Spleen (tissue), 11 donors: ENCODE data around the gene TTC7B. TPM values are rescaled to one million over a fixed set of nuclear protein-coding genes. Genes with fewer than 3 reads are reported as not detected.
A peak's percentile ranks its signal among the peaks of the same experiment; 100 is the strongest.

Experiments used
- DNase-seq: peaks from one replicate; pipeline ENCODE4 v3.0.0-alpha.2; 2020
- H3K27ac ChIP-seq, 8 donors: fragments of 200-600 bp; sonication (generic) in 7 of 8; 1 replicate in 4 of 8; 2 replicates in 4 of 8; pipeline versions ENCODE4 v1.5.0 to v1.8.0; 2016 to 2021; ENCODE audit warnings: inconsistent platforms in 4 of 8, mild to moderate bottlenecking in 4 of 8, moderate library complexity in 1 of 8
- H3K27me3 ChIP-seq, 7 donors: fragments of 200-600 bp; sonication (generic) in 6 of 7; replicated peaks in 1 of 7; 1 replicate in 4 of 7; 2 replicates in 3 of 7; pipeline versions ENCODE4 v1.5.0 to v1.8.0; 2016 to 2021; ENCODE audit warnings: inconsistent platforms in 3 of 7, mild to moderate bottlenecking in 1 of 7
- H3K36me3 ChIP-seq, 6 donors: fragments of 200-600 bp; sonication (generic) in 5 of 6; 1 replicate in 4 of 6; 2 replicates in 2 of 6; pipeline versions ENCODE4 v1.5.0 to v1.8.0; 2016 to 2021; ENCODE audit warnings: inconsistent platforms in 2 of 6
- H3K4me1 ChIP-seq, 6 donors: fragments of 200-600 bp; sonication (generic) in 5 of 6; 1 replicate in 3 of 6; 2 replicates in 3 of 6; pipeline versions ENCODE4 v1.5.0 to v1.8.0; 2016 to 2021; ENCODE audit warnings: inconsistent platforms in 3 of 6
- H3K4me3 ChIP-seq, 8 donors: fragments of 200-600 bp; sonication (generic) in 7 of 8; 1 replicate in 4 of 8; 2 replicates in 4 of 8; pipeline versions ENCODE4 v1.5.0 to v1.8.0; 2016 to 2021; ENCODE audit warnings: inconsistent platforms in 4 of 8, mild to moderate bottlenecking in 4 of 8, moderate library complexity in 2 of 8
- H3K9me3 ChIP-seq, 8 donors: fragments of 200-600 bp; sonication (generic) in 7 of 8; 1 replicate in 4 of 8; 2 replicates in 4 of 8; pipeline versions ENCODE4 v1.5.0 to v1.8.0; 2016 to 2021; ENCODE audit warnings: inconsistent platforms in 4 of 8
- POLR2A ChIP-seq, 3 donors: fragments of 450-650 bp; IDR thresholded peaks; one replicate each; pipeline ENCODE4 v1.5.1; 2017; ENCODE audit warnings: antibody characterized with exemption in 3 of 3, mild to moderate bottlenecking in 1 of 3
- POLR2AphosphoS5 ChIP-seq, 3 donors: sonication (generic); formaldehyde crosslinking; IDR thresholded peaks; one replicate each; pipeline ENCODE4 v1.5.1; 2017; ENCODE audit warnings: antibody characterized with exemption in 3 of 3
- WGBS, 5 donors: extraction: QIAGEN DNeasy Blood & Tissue Kit in 3 of 5; methylation state at CpG; one replicate each; pipeline versions ENCODE4 v1.1.5 to v1.1.7; 2013 to 2018; 5-methylcytosine and 5-hydroxymethylcytosine counted together
- intact Hi-C: fragments of 100-400 bp; cut with DNase I; formaldehyde crosslinking; loops from one replicate; pipeline ENCODE4 v1.15.0; 2023; ENCODE audit warnings: low total_unique reads
- polyA plus RNA-seq, 3 donors: library from polyadenylated mRNA; stranded (reverse); fragments of 200-250 nt; gene quantifications; one replicate each; pipeline ENCODE4 v1.2.1, GENCODE V29; 2013
- total RNA-seq, 7 donors: library from RNA; depleted of rRNA in 3 of 7; stranded (reverse); fragments of >200 nt in 3 of 7; fragmentation: NEBNext Ultra II Directional in 4 of 7; extraction: Animal tissue kit (Norgen Biotek cat#: 25700) in 4 of 7; gene quantifications; one replicate each; pipeline versions ENCODE4 v1.1.0 to v1.2.1, GENCODE V29; 2016 to 2021
- TF ChIP-seq, protein P1 (sequence below), 11 experiments: fragments of 200-600 bp in 7 of 11; fragments of 450-650 bp in 4 of 11; sonication (generic) in 4 of 11; IDR thresholded peaks in 8 of 11; conservative IDR thresholded peaks in 3 of 11; 1 replicate in 7 of 11; 2 replicates in 4 of 11; pipeline versions ENCODE4 v1.4.0 to v1.8.0; 2016 to 2021; ENCODE audit warnings: antibody characterized with exemption in 11 of 11, inconsistent platforms in 4 of 11, mild to moderate bottlenecking in 1 of 11
- donor health status: healthy with polysubstance abuse.
- donor health status: DM: no; HTN: no; CAD: no; lungs with moderate emphysema.
- donor health status: DM: no; HTN: no; CAD: no.
- donor health status: Bipolar disorder and iron deficiency.
- donor health status: healthy.
- donor health status: DM: no; HTN: no; CAD: no.
- donor health status: DM: yes; HTN: yes; CAD: no.

The TTC7B gene
- total and polyA plus RNA-seq, 10 donors: 6.6 to 98.4 (median 62.6) TPM

DNA sequence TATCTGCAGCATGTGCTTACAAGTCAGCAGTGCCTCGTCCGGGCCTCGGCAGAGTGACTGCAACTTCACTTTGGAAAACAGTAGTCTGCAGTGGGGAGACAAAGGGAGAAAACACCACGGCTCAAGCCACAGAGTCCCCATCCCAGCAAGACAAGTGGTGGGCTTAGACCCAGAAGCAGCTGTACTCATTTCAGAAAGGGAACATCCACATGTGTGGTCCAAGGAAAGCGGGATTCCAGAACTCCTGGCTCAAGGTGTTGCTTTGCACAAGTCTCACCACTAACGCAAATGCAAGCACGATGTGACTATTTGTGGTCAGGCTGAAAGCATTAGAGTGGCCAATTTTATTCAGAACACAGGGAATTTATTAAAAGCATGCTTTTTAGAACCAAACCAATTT, 198.3 kb downstream of the TTC7B start:
- peaks cover 0 to 36% (median 0%) of the 10 kb centered on the region in 6 donors for H3K36me3 ChIP-seq
- TF ChIP-seq POLR2AphosphoS5 (IDR thresholded peaks at IDR 0.05) (no peak), POLR2A (IDR thresholded peaks at IDR 0.05) (no peak)
- H3K4me3 ChIP-seq: no peak overlapping the region
- DNase-seq: no peak
- H3K4me1 ChIP-seq: peaks cover 0 to 3% (median 0%) of the 10 kb centered on the region in 6 donors
- 82 to 94% (median 89%) methylated on average over 6 to 7 of the region's 7 CpGs for WGBS, 5 donors
- no peak overlapping the region for H3K27ac ChIP-seq
- no peaks in the 10 kb centered on the region for H3K9me3 ChIP-seq
- H3K27me3 ChIP-seq: no peaks in the 10 kb centered on the region
- intact Hi-C loops: no loop called here

DNA sequence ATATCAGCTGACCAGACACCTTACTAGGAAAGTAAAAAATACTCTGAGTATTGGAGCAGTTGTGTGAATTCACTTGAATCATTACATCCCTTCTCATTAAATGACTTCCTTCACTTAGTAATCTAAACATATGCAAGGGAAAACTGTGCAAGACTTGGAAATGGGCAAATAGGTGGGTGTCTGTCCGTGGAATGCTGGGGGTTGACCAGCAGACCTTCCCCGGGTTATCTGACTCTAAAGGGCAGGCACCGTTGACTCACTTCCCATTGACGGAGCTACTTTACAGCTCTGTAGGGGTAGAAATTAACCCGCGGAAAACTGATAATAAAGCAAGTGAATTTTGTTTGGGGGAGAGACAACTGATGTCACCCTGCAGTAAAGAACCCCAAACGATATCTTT, 199.3 kb downstream of the TTC7B start:
- DNase-seq: no peak
- H3K4me3 ChIP-seq: no peak overlapping the region
- H3K27ac ChIP-seq: no peak overlapping the region
- H3K9me3 ChIP-seq: no peaks in the 10 kb centered on the region
- intact Hi-C loops: no loop called here
- TF ChIP-seq, protein P1, sequence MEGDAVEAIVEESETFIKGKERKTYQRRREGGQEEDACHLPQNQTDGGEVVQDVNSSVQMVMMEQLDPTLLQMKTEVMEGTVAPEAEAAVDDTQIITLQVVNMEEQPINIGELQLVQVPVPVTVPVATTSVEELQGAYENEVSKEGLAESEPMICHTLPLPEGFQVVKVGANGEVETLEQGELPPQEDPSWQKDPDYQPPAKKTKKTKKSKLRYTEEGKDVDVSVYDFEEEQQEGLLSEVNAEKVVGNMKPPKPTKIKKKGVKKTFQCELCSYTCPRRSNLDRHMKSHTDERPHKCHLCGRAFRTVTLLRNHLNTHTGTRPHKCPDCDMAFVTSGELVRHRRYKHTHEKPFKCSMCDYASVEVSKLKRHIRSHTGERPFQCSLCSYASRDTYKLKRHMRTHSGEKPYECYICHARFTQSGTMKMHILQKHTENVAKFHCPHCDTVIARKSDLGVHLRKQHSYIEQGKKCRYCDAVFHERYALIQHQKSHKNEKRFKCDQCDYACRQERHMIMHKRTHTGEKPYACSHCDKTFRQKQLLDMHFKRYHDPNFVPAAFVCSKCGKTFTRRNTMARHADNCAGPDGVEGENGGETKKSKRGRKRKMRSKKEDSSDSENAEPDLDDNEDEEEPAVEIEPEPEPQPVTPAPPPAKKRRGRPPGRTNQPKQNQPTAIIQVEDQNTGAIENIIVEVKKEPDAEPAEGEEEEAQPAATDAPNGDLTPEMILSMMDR (IDR thresholded peaks at IDR 0.05 in 8 of 11, conservative IDR thresholded peaks at IDR 0.05 in 3 of 11): no peak
- no peak for TF ChIP-seq POLR2A (IDR thresholded peaks at IDR 0.05)
- no peak for TF ChIP-seq POLR2AphosphoS5 (IDR thresholded peaks at IDR 0.05)
- peaks cover 0 to 3% (median 0%) of the 10 kb centered on the region in 6 donors for H3K4me1 ChIP-seq
- WGBS, 5 donors: 61 to 82% (median 71%) methylated on average over 7 of the region's 7 CpGs
- peaks cover 0 to 36% (median 0%) of the 10 kb centered on the region in 6 donors for H3K36me3 ChIP-seq
- H3K27me3 ChIP-seq: no peaks in the 10 kb centered on the region

DNA sequence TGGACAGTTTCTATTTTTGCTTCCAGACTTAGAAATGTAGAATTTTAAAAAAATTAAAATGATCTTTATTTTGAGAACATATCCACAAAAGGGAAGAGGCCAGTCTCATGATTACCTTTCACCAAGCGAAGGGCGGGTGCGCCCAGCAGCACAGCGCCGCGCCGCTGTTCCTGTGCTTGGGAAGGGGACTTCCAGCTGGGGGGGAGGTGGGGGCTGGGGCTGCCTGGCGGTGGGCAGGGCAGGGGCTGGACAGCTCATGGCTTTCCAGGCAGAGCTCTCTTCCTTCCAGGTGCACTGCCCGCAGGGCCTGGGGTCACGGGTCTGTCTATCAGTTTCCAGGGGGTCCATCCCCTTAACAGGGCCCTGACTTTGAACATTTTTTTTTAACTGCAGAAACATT, 199.9 kb downstream of the TTC7B start:
- TF ChIP-seq, protein P1 (IDR thresholded peaks at IDR 0.05 in 8 of 11, conservative IDR thresholded peaks at IDR 0.05 in 3 of 11): no peak
- TF ChIP-seq POLR2A (IDR thresholded peaks at IDR 0.05): no peak
- TF ChIP-seq POLR2AphosphoS5 (IDR thresholded peaks at IDR 0.05): no peak
- WGBS, 5 donors: 85 to 96% (median 93%) methylated on average over 9 to 10 of the region's 10 CpGs
- Histone ChIP-seq H3K4me3 (no peak overlapping the region), H3K36me3 (peaks cover 0 to 34% (median 0%) of the 10 kb centered on the region in 6 donors), H3K27ac (no peak overlapping the region), H3K27me3 (no peaks in the 10 kb centered on the region), H3K4me1 (peaks cover 0 to 3% (median 0%) of the 10 kb centered on the region in 6 donors), H3K9me3 (no peaks in the 10 kb centered on the region)
- intact Hi-C loops: no loop called here
- no peak for DNase-seq

DNA sequence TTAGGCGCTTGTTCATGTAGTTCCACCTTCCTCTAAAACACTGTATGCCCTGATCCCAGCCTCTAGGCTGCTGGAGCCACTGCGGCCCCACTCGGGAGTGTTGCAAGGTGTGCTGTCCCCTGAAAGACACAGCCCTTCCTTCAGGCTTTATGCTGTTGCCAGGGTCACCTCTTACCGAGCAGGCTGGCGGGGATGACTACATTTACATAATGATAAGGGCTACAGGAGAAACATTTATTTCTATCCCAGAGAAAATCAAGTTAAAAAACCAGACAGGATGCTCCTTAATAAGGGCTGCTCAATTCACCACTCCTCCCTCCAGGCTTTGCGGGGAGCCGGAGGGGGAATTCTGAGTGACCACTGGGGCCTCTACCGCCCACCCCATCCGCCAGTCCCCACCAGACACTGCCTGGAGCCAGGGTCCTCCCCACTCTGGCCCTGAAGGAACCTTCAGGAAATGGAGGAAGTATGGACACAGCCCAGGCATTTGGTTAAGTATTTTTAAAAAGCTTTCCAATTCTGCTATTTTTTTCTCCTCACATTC, 200.6 kb downstream of the TTC7B start:
- WGBS, 5 donors: 74 to 93% (median 84%) methylated on average over 9 of the region's 9 CpGs
- Histone ChIP-seq H3K9me3 (no peaks in the 10 kb centered on the region), H3K27me3 (no peaks in the 10 kb centered on the region), H3K27ac (peak overlapping the region in 1 of 8 donors; percentile 3), H3K36me3 (peaks cover 0 to 26% (median 0%) of the 10 kb centered on the region in 6 donors), H3K4me3 (no peak overlapping the region), H3K4me1 (peaks cover 0 to 3% (median 0%) of the 10 kb centered on the region in 6 donors)
- no peak for DNase-seq
- TF ChIP-seq POLR2AphosphoS5 (IDR thresholded peaks at IDR 0.05) (no peak), POLR2A (IDR thresholded peaks at IDR 0.05) (no peak)
- TF ChIP-seq, protein P1 (IDR thresholded peaks at IDR 0.05 in 8 of 11, conservative IDR thresholded peaks at IDR 0.05 in 3 of 11): no peak
- intact Hi-C loops: no loop called here
